Stimulated activated CD4-positive, alpha-beta T cell treated with anti-CD3 and anti-CD28 coated beads, Interleukin-15, amount 100 ng/mL, for 48 hours (primary cell): ENCODE data around the gene FOSL2.

Source experiments
- DNase-seq, 2 donors: peaks; one replicate each; pipeline ENCODE4 v3.0.0-alpha.2; 2020; ENCODE audit warnings: low read depth in 2 of 2

The FOSL2 gene

GRCh38 chr2:28412625-28413151 lies 20.0 kb downstream of the FOSL2 start:
- DNase-seq: no peak

- no peak for DNase-seq
These were observed 20.7 kb downstream of the FOSL2 start for GRCh38 chr2:28413152-28413898.

GRCh38 chr2:28413899-28414295 lies 21.2 kb downstream of the FOSL2 start:
- no peak for DNase-seq

GRCh38 chr2:28414583-28414982 lies 21.9 kb downstream of the FOSL2 start:
- DNase-seq: no peak

GRCh38 chr2:28415010-28415409 lies 22.4 kb downstream of the FOSL2 start:
- no peak for DNase-seq

- DNase-seq: no peak
These were observed 23.1 kb downstream of the FOSL2 start for GRCh38 chr2:28415715-28416114.

- DNase-seq: no peak
These were observed 26.3 kb downstream of the FOSL2 start for GRCh38 chr2:28419003-28419402.

GRCh38 chr2:28419443-28420270 lies 27.0 kb downstream of the FOSL2 start:
- DNase-seq: no peak

GRCh38 chr2:28420722-28421121 lies 28.1 kb downstream of the FOSL2 start:
- DNase-seq: no peak

- DNase-seq: no peak
These were observed 30.5 kb downstream of the FOSL2 start for GRCh38 chr2:28422908-28423741.

- no peak for DNase-seq
These were observed 31.4 kb downstream of the FOSL2 start for GRCh38 chr2:28423856-28424605.

GRCh38 chr2:28424799-28425463 lies 32.3 kb downstream of the FOSL2 start:
- no peak for DNase-seq

- DNase-seq: no peak
These were observed 32.8 kb downstream of the FOSL2 start for GRCh38 chr2:28425464-28425835.

- DNase-seq: no peak
These were observed 35.2 kb downstream of the FOSL2 start for GRCh38 chr2:28427741-28428415.

- no peak for DNase-seq
These were observed 35.8 kb downstream of the FOSL2 start for GRCh38 chr2:28428486-28428885.

- no peak for DNase-seq
These were observed 37.1 kb downstream of the FOSL2 start for GRCh38 chr2:28429636-28430376.

GRCh38 chr2:28430377-28430765 lies 37.7 kb downstream of the FOSL2 start:
- no peak for DNase-seq

GRCh38 chr2:28430788-28431418 lies 38.2 kb downstream of the FOSL2 start:
- DNase-seq: no peak

GRCh38 chr2:28431741-28432140 lies 39.1 kb downstream of the FOSL2 start:
- DNase-seq: no peak
